Measurements from ENCODE around the gene USP5.

DNA sequence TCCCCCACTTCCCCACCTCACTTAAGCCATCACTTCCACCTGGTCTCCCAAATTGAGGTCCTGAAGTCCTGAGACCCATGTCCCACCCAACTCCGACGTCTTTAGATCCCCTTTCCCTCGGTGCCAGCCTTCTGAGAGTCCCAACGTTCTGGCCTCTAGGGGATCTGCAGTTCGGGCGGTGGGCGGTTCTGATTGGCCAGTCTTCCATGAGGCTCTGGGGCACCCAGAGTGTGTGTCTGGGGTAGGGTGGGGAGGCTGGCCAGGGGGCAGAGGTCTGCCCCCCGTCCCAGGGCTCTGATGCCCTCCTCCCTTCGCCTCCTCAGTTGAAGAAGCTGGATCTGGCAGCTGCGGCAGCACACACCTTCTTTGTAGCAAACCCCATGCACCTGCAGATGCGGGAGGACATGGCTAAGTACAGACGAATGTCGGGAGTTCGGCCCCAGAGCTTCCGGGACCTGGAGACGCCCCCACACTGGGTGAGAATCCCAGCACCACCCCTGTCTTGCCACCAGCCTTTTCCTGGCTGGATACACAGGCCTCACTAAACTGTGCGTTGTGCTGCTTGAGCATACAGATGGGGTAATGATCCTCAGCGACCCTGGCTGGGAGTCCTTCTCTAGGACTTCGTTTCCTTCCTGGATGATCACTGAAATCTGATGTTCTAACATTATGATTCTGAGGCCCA is 22.3 kb upstream of the USP5 start:
- TF ChIP-seq GATA3 (IDR thresholded peaks at IDR 0.05; ENCODE audit: low read depth, low read length) (no peak), GATA2 (IDR thresholded peaks at IDR 0.05; ENCODE audit: low read depth, low read length) (no peak)
